ENCODE measurements around the gene TMEM147. TPM values are rescaled to one million over a fixed set of nuclear protein-coding genes. Genes with fewer than 3 reads are reported as not detected.

TMEM147 gene
- total and polyA plus RNA-seq, 2 donors (not counting 3 experiments of a cell fraction or from before 2014, with no cell fraction given): 75.8 to 214 TPM

GRCh38 chr19:35508129-35508528 lies 37.3 kb upstream of the TMEM147 start:
- Histone ChIP-seq H3K27me3 (ENCODE audit: control insufficient read depth in 2 of 2, insufficient read depth in 2 of 2, low read length in 2 of 2) (peaks cover 29 to 31% of the 10 kb centered on the region in 2 experiments), H3K4me3 (replicated peaks in 1 of 3; ENCODE audit: insufficient read depth in 1 of 3, low read depth in 1 of 3, low read length in 3 of 3) (no peak overlapping the region), H2AFZ (ENCODE audit: low read depth, low read length) (no peak overlapping the region), H3K9me3 (replicated peaks; ENCODE audit: control insufficient read depth, insufficient read depth, low read length) (no peaks in the 10 kb centered on the region), H3K79me2 (ENCODE audit: control insufficient read depth, insufficient read depth, low read length) (no peaks in the 10 kb centered on the region), H4K20me1 (replicated peaks; ENCODE audit: control insufficient read depth, extremely low read depth, insufficient read depth, low read length) (no peaks in the 10 kb centered on the region), H3K27ac (ENCODE audit: insufficient read depth, low read depth, low read length) (no peak overlapping the region), H3K36me3 (ENCODE audit: control insufficient read depth in 2 of 2, extremely low read depth in 1 of 2, insufficient read depth in 2 of 2, low read length in 2 of 2) (no peaks in the 10 kb centered on the region), H3K4me2 (ENCODE audit: insufficient read depth, low read length) (no peak overlapping the region), H3K9me1 (replicated peaks; ENCODE audit: control insufficient read depth, extremely low read depth, insufficient read depth, low read length) (no peaks in the 10 kb centered on the region), H3K9ac (replicated peaks; ENCODE audit: extremely low read depth, insufficient read depth, low read length) (no peak overlapping the region), H3K4me1 (ENCODE audit: control insufficient read depth, extremely low read depth, insufficient read depth, low read length) (no peaks in the 10 kb centered on the region)
- no TSS peak for BruUV-seq (replicated peaks)
- ChIA-PET POLR2A (no interaction called here), CTCF (interaction anchor here (4.0 kb wide), 1 partner anchor 13 kb away, joined by 28 read pairs; no protein-coding TSS in a partner anchor)
- DNase-seq (ENCODE audit: low read depth, low spot score) (no peak), FAIRE-seq (no peak)
- dilution Hi-C loops (cut with MboI; ENCODE audit: extremely low pct_ligation_motif_present, low sequenced_read_pairs) (no loop called here), intact Hi-C loops (cut with micrococcal nuclease) (no loop called here)
- TF ChIP-seq POLR2AphosphoS5 (IDR thresholded peaks at IDR 0.05; ENCODE audit: insufficient read depth, low read depth, low read length): no peak
- TF ChIP-seq MAX (IDR thresholded peaks at IDR 0.05; ENCODE audit: insufficient read depth, insufficient read length): no peak
- TF ChIP-seq CTCF (IDR thresholded peaks at IDR 0.05; ENCODE audit: extremely low read depth in 1 of 2, insufficient read depth in 1 of 2, low read depth in 1 of 2, low read length in 2 of 2): no peak
- TF ChIP-seq MYC (IDR thresholded peaks at IDR 0.05; ENCODE audit: low read depth, low read length): no peak
- no peak for TF ChIP-seq POLR2A (IDR thresholded peaks at IDR 0.05; ENCODE audit: low read depth, low read length)

GRCh38 chr19:35509018-35509652 lies 36.3 kb upstream of the TMEM147 start:
- Histone ChIP-seq H3K4me3 (replicated peaks in 1 of 3; ENCODE audit: insufficient read depth in 1 of 3, low read depth in 1 of 3, low read length in 3 of 3) (no peak overlapping the region), H3K27ac (ENCODE audit: insufficient read depth, low read depth, low read length) (no peak overlapping the region), H4K20me1 (replicated peaks; ENCODE audit: control insufficient read depth, extremely low read depth, insufficient read depth, low read length) (no peaks in the 10 kb centered on the region), H3K9me1 (replicated peaks; ENCODE audit: control insufficient read depth, extremely low read depth, insufficient read depth, low read length) (no peaks in the 10 kb centered on the region), H3K27me3 (ENCODE audit: control insufficient read depth in 2 of 2, insufficient read depth in 2 of 2, low read length in 2 of 2) (peaks cover 29 to 35% of the 10 kb centered on the region in 2 experiments), H3K9me3 (replicated peaks; ENCODE audit: control insufficient read depth, insufficient read depth, low read length) (no peaks in the 10 kb centered on the region), H3K36me3 (ENCODE audit: control insufficient read depth in 2 of 2, extremely low read depth in 1 of 2, insufficient read depth in 2 of 2, low read length in 2 of 2) (no peaks in the 10 kb centered on the region), H3K79me2 (ENCODE audit: control insufficient read depth, insufficient read depth, low read length) (no peaks in the 10 kb centered on the region), H3K4me1 (ENCODE audit: control insufficient read depth, extremely low read depth, insufficient read depth, low read length) (no peaks in the 10 kb centered on the region), H2AFZ (ENCODE audit: low read depth, low read length) (no peak overlapping the region), H3K9ac (replicated peaks; ENCODE audit: extremely low read depth, insufficient read depth, low read length) (no peak overlapping the region), H3K4me2 (ENCODE audit: insufficient read depth, low read length) (no peak overlapping the region)
- TF ChIP-seq JUN (IDR thresholded peaks at IDR 0.05; ENCODE audit: borderline replicate concordance, insufficient read depth, insufficient read length, low read depth) (no peak), MYC (IDR thresholded peaks at IDR 0.05; ENCODE audit: low read depth, low read length) (no peak), POLR2A (IDR thresholded peaks at IDR 0.05; ENCODE audit: low read depth, low read length) (no peak), POLR2AphosphoS5 (IDR thresholded peaks at IDR 0.05; ENCODE audit: insufficient read depth, low read depth, low read length) (no peak), MAX (IDR thresholded peaks at IDR 0.05; ENCODE audit: insufficient read depth, insufficient read length) (no peak), CTCF (IDR thresholded peaks at IDR 0.05; ENCODE audit: extremely low read depth in 1 of 2, insufficient read depth in 1 of 2, low read depth in 1 of 2, low read length in 2 of 2) (no peak), EZH2 (IDR thresholded peaks at IDR 0.05; ENCODE audit: borderline replicate concordance, low read depth, low read length, severe bottlenecking) (no peak)
- no TSS peak for BruUV-seq (replicated peaks)
- POLR2A ChIA-PET: no interaction called here
- dilution Hi-C loops (cut with MboI; ENCODE audit: extremely low pct_ligation_motif_present, low sequenced_read_pairs): no loop called here
- CTCF ChIA-PET: interaction anchor here (0.9 to 4.0 kb wide), 10 partner anchors 8 to 311 kb away, joined by 3 to 28 read pairs (median 5); no protein-coding TSS in a partner anchor
- no peak for DNase-seq (ENCODE audit: low read depth, low spot score)
- FAIRE-seq: no peak
- intact Hi-C loops (cut with micrococcal nuclease): no loop called here
